ENCODE measurements around the gene HIBCH. TPM values are rescaled to one million over a fixed set of nuclear protein-coding genes. Genes with fewer than 3 reads are reported as not detected.

Gene HIBCH
- total RNA-seq, 1 experiment from 2014 or later, result 26.5 TPM

DNA sequence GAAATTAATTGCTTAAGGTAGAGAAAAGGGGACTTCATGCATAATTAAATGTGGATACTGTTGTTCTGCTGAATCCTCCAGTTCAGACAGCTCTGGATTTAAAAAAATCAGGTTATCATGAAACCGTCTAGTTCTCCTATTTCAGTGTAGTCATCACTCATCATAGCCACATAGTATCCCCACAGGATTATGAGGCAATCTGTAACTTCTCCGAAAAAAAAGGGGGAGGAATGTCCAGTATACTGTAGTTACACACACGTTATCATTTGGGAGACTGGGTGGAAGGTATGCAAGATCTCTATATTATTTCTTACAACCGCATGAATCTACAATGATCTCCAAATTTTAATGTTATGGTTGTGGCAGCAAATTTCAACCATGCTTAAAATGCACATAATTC lies 114.0 kb downstream of the HIBCH start (continued):
- TF ChIP-seq, protein P1, sequence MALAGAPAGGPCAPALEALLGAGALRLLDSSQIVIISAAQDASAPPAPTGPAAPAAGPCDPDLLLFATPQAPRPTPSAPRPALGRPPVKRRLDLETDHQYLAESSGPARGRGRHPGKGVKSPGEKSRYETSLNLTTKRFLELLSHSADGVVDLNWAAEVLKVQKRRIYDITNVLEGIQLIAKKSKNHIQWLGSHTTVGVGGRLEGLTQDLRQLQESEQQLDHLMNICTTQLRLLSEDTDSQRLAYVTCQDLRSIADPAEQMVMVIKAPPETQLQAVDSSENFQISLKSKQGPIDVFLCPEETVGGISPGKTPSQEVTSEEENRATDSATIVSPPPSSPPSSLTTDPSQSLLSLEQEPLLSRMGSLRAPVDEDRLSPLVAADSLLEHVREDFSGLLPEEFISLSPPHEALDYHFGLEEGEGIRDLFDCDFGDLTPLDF (CRISPR knock-in tag; IDR thresholded peaks at IDR 0.05), result no peak
- TF ChIP-seq CREM (CRISPR knock-in tag; IDR thresholded peaks at IDR 0.05) (no peak), FOXJ3 (CRISPR knock-in tag; IDR thresholded peaks at IDR 0.05; ENCODE audit: borderline replicate concordance) (no peak), TP53 (CRISPR knock-in tag; IDR thresholded peaks at IDR 0.05) (no peak), NR1H2 (CRISPR knock-in tag; IDR thresholded peaks at IDR 0.05) (no peak), NFYB (CRISPR knock-in tag; conservative IDR thresholded peaks at IDR 0.05; ENCODE audit: low read depth) (no peak), ZNF263 (CRISPR knock-in tag; IDR thresholded peaks at IDR 0.05; ENCODE audit: low read depth) (no peak)

DNA sequence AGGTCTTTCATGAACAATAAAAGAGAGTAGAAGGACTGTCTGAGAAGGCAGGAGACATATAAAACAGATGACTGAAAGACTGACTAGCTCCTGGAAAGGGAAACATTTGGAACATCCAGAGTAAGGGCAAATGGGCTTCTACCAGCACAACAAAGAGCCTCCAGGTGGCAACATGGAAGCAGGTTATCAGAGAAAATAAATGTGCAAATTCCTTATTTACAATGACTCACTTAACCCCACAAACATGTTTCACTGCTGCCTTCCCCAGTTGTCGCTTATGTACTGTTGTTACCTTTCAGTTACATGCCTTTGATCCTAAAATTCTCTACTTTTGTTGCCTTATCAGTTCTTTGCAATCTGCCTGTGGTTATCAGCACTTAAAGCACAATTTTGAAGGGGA lies 117.0 kb downstream of the HIBCH start:
- H3K36me3 Mint-ChIP-seq, result peaks cover 2% of the 10 kb centered on the region; the same call in 1 of the 2 replicates
- DNase-seq (ENCODE audit: low spot score) (no peak), ATAC-seq (peak; percentile 30; the same call in 1 of the 2 replicates)
- peaks cover 7% of the 10 kb centered on the region for H3K4me1 Mint-ChIP-seq
- POLR2A ChIA-PET, result no interaction called here
- H3K9me3 Mint-ChIP-seq, result no peaks in the 10 kb centered on the region
- CTCF ChIA-PET, result no interaction called here
- H3K27ac Mint-ChIP-seq, result no peak overlapping the region; the same call in 1 of the 2 replicates
- TF ChIP-seq, protein P2, sequence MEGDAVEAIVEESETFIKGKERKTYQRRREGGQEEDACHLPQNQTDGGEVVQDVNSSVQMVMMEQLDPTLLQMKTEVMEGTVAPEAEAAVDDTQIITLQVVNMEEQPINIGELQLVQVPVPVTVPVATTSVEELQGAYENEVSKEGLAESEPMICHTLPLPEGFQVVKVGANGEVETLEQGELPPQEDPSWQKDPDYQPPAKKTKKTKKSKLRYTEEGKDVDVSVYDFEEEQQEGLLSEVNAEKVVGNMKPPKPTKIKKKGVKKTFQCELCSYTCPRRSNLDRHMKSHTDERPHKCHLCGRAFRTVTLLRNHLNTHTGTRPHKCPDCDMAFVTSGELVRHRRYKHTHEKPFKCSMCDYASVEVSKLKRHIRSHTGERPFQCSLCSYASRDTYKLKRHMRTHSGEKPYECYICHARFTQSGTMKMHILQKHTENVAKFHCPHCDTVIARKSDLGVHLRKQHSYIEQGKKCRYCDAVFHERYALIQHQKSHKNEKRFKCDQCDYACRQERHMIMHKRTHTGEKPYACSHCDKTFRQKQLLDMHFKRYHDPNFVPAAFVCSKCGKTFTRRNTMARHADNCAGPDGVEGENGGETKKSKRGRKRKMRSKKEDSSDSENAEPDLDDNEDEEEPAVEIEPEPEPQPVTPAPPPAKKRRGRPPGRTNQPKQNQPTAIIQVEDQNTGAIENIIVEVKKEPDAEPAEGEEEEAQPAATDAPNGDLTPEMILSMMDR (IDR thresholded peaks at IDR 0.05), result no peak
- TF ChIP-seq GABPB1 (CRISPR knock-in tag; IDR thresholded peaks at IDR 0.05), result no peak
- TF ChIP-seq ESRRA (CRISPR knock-in tag; IDR thresholded peaks at IDR 0.05; ENCODE audit: borderline replicate concordance), result no peak
- no peak for TF ChIP-seq ETV6 (CRISPR knock-in tag; IDR thresholded peaks at IDR 0.05)
- no peak for TF ChIP-seq PRRX2 (CRISPR knock-in tag; IDR thresholded peaks at IDR 0.05)
- no peak for TF ChIP-seq OVOL2 (CRISPR knock-in tag; IDR thresholded peaks at IDR 0.05; ENCODE audit: borderline replicate concordance)
- TF ChIP-seq TCF7 (CRISPR knock-in tag; IDR thresholded peaks at IDR 0.05; ENCODE audit: low read depth), result no peak
- no peak for TF ChIP-seq ZBTB21 (CRISPR knock-in tag; IDR thresholded peaks at IDR 0.05; ENCODE audit: borderline replicate concordance)
- H3K27me3 Mint-ChIP-seq (ENCODE audit: low read depth), result no peaks in the 10 kb centered on the region
- no peak overlapping the region for H3K4me3 Mint-ChIP-seq

DNA sequence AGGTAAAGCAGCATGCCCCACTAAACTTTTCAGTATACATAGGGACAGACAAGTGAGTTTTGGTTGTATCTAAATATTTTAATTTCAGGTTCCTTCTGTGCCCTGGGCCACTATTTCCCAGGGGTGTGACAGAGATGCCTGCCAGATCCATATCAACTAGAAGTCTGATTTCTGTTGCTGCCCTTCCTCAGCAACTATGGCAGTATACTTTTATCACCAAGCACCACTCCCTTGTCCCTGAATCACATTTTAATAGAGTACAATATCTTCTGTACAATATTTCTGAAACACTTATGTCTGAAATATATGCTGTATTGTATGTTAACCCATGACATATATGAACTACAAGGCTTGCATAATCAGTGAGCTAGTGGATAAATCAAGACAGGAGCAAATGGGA lies 117.6 kb downstream of the HIBCH start:
- CTCF ChIA-PET, result no interaction called here
- no peak overlapping the region for H3K27ac Mint-ChIP-seq
- peaks cover 2% of the 10 kb centered on the region; the same call in 1 of the 2 replicates for H3K36me3 Mint-ChIP-seq
- POLR2A ChIA-PET, result no interaction called here
- H3K27me3 Mint-ChIP-seq (ENCODE audit: low read depth), result no peaks in the 10 kb centered on the region
- no peak overlapping the region for H3K4me3 Mint-ChIP-seq
- no peaks in the 10 kb centered on the region for H3K9me3 Mint-ChIP-seq
- ATAC-seq, result no peak
- peaks cover 7% of the 10 kb centered on the region for H3K4me1 Mint-ChIP-seq
- DNase-seq (ENCODE audit: low spot score), result no peak
- no peak for TF ChIP-seq TEAD4 (CRISPR knock-in tag; IDR thresholded peaks at IDR 0.05)
- TF ChIP-seq FOXK1 (CRISPR knock-in tag; IDR thresholded peaks at IDR 0.05), result no peak
- no peak for TF ChIP-seq JUN (CRISPR knock-in tag; IDR thresholded peaks at IDR 0.05)
- no peak for TF ChIP-seq CBFB (CRISPR knock-in tag; IDR thresholded peaks at IDR 0.05; ENCODE audit: low read depth)
- TF ChIP-seq NR2C2 (CRISPR knock-in tag; IDR thresholded peaks at IDR 0.05), result no peak
- TF ChIP-seq, protein P3, sequence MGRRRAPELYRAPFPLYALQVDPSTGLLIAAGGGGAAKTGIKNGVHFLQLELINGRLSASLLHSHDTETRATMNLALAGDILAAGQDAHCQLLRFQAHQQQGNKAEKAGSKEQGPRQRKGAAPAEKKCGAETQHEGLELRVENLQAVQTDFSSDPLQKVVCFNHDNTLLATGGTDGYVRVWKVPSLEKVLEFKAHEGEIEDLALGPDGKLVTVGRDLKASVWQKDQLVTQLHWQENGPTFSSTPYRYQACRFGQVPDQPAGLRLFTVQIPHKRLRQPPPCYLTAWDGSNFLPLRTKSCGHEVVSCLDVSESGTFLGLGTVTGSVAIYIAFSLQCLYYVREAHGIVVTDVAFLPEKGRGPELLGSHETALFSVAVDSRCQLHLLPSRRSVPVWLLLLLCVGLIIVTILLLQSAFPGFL (CRISPR knock-in tag; IDR thresholded peaks at IDR 0.05; ENCODE audit: borderline replicate concordance), result no peak
- TF ChIP-seq, protein P4, sequence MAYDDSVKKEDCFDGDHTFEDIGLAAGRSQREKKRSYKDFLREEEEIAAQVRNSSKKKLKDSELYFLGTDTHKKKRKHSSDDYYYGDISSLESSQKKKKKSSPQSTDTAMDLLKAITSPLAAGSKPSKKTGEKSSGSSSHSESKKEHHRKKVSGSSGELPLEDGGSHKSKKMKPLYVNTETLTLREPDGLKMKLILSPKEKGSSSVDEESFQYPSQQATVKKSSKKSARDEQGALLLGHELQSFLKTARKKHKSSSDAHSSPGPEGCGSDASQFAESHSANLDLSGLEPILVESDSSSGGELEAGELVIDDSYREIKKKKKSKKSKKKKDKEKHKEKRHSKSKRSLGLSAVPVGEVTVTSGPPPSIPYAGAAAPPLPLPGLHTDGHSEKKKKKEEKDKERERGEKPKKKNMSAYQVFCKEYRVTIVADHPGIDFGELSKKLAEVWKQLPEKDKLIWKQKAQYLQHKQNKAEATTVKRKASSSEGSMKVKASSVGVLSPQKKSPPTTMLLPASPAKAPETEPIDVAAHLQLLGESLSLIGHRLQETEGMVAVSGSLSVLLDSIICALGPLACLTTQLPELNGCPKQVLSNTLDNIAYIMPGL (CRISPR knock-in tag; IDR thresholded peaks at IDR 0.05), result no peak
- no peak for TF ChIP-seq NFYB (CRISPR knock-in tag; conservative IDR thresholded peaks at IDR 0.05; ENCODE audit: low read depth)
- TF ChIP-seq PRRX2 (CRISPR knock-in tag; IDR thresholded peaks at IDR 0.05), result no peak
- TF ChIP-seq ZNF138 (CRISPR knock-in tag; conservative IDR thresholded peaks at IDR 0.05), result no peak
- TF ChIP-seq, protein P5, sequence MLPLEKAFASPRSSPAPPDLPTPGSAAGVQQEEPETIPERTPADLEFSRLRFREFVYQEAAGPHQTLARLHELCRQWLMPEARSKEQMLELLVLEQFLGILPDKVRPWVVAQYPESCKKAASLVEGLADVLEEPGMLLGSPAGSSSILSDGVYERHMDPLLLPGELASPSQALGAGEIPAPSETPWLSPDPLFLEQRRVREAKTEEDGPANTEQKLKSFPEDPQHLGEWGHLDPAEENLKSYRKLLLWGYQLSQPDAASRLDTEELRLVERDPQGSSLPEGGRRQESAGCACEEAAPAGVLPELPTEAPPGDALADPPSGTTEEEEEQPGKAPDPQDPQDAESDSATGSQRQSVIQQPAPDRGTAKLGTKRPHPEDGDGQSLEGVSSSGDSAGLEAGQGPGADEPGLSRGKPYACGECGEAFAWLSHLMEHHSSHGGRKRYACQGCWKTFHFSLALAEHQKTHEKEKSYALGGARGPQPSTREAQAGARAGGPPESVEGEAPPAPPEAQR (CRISPR knock-in tag; IDR thresholded peaks at IDR 0.05), result no peak
- TF ChIP-seq, protein P6, sequence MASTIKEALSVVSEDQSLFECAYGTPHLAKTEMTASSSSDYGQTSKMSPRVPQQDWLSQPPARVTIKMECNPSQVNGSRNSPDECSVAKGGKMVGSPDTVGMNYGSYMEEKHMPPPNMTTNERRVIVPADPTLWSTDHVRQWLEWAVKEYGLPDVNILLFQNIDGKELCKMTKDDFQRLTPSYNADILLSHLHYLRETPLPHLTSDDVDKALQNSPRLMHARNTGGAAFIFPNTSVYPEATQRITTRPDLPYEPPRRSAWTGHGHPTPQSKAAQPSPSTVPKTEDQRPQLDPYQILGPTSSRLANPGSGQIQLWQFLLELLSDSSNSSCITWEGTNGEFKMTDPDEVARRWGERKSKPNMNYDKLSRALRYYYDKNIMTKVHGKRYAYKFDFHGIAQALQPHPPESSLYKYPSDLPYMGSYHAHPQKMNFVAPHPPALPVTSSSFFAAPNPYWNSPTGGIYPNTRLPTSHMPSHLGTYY (CRISPR knock-in tag; IDR thresholded peaks at IDR 0.05), result no peak
- TF ChIP-seq, protein P7, sequence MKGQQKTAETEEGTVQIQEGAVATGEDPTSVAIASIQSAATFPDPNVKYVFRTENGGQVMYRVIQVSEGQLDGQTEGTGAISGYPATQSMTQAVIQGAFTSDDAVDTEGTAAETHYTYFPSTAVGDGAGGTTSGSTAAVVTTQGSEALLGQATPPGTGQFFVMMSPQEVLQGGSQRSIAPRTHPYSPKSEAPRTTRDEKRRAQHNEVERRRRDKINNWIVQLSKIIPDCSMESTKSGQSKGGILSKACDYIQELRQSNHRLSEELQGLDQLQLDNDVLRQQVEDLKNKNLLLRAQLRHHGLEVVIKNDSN (CRISPR knock-in tag; IDR thresholded peaks at IDR 0.05), result no peak
